ENCODE measurements around the gene DBNDD1.

DBNDD1 gene

GRCh38 chr16:89958068-89958467 lies 61.2 kb downstream of the DBNDD1 start:
- H3K27ac ChIP-seq, result no peak overlapping the region
- no peak for TF ChIP-seq CTCF (IDR thresholded peaks at IDR 0.05)
- no peaks in the 10 kb centered on the region for H3K9me3 ChIP-seq
- no peaks in the 10 kb centered on the region for H3K4me1 ChIP-seq
- no peak overlapping the region for H3K4me3 ChIP-seq
- H3K36me3 ChIP-seq, result peaks cover 4 to 82% (median 50%) of the 10 kb centered on the region in 3 donors
- intact Hi-C loops (cut with DNase I; ENCODE audit: low total_unique reads), result no loop called here
- DNase-seq, result peak in 1 of 2 donors; percentile 32
- no peaks in the 10 kb centered on the region for H3K27me3 ChIP-seq

GRCh38 chr16:89957216-89957785 lies 62.0 kb downstream of the DBNDD1 start:
- Histone ChIP-seq H3K36me3 (peaks cover 4 to 75% (median 50%) of the 10 kb centered on the region in 3 donors), H3K27ac (no peak overlapping the region), H3K4me3 (no peak overlapping the region), H3K27me3 (no peaks in the 10 kb centered on the region), H3K4me1 (no peaks in the 10 kb centered on the region), H3K9me3 (no peaks in the 10 kb centered on the region)
- TF ChIP-seq CTCF (IDR thresholded peaks at IDR 0.05), result no peak
- intact Hi-C loops (cut with DNase I; ENCODE audit: low total_unique reads), result no loop called here
- DNase-seq, result no peak

GRCh38 chr16:89956505-89957215 lies 62.6 kb downstream of the DBNDD1 start:
- Histone ChIP-seq H3K4me1 (no peaks in the 10 kb centered on the region), H3K4me3 (no peak overlapping the region), H3K36me3 (peaks cover 4 to 69% (median 47%) of the 10 kb centered on the region in 3 donors), H3K27ac (no peak overlapping the region), H3K27me3 (no peaks in the 10 kb centered on the region), H3K9me3 (no peaks in the 10 kb centered on the region)
- no peak for DNase-seq
- TF ChIP-seq CTCF (IDR thresholded peaks at IDR 0.05), result no peak
- intact Hi-C loops (cut with DNase I; ENCODE audit: low total_unique reads), result no loop called here

- no peak overlapping the region for H3K27ac ChIP-seq
- no peak for DNase-seq
- peaks cover 4 to 54% (median 36%) of the 10 kb centered on the region in 3 donors for H3K36me3 ChIP-seq
- peaks cover 0 to under 1% (median 0%) of the 10 kb centered on the region in 4 donors for H3K4me1 ChIP-seq
- intact Hi-C loops (cut with DNase I; ENCODE audit: low total_unique reads), result no loop called here
- H3K27me3 ChIP-seq, result no peaks in the 10 kb centered on the region
- no peak overlapping the region for H3K4me3 ChIP-seq
- no peak for TF ChIP-seq CTCF (IDR thresholded peaks at IDR 0.05)
- no peaks in the 10 kb centered on the region for H3K9me3 ChIP-seq
Observed at GRCh38 chr16:89955001-89955685, 64.1 kb downstream of the DBNDD1 start.

All from tibial artery (tissue), 4 donors.